Naive thymus-derived CD8-positive, alpha-beta T cell (primary cell): ENCODE data around the gene IFNGR2. TPM values are rescaled to one million over a fixed set of nuclear protein-coding genes. Genes with fewer than 3 reads are reported as not detected.
"Not testable (repeated sequence)": the region's sequence is repeated elsewhere in the genome, so short reads cannot be mapped to it uniquely, and the experiment has no call there.

Source experiments
- ATAC-seq, 2 donors: fragments of 150-1000 bp; cut with Tn5 transposase in 1 of 2; sonication (Bioruptor Pico), chemical (Tn5 transposase) in 1 of 2; 1 replicate in 1 of 2; 2 replicates in 1 of 2; pipeline ENCODE4 v1.10.0; 2021; ENCODE audit warnings: mild to moderate bottlenecking in 2 of 2, moderate library complexity in 2 of 2
- POLR2A ChIA-PET: fragments of 350-600 bp; sonication (Branson Sonifier 250); formaldehyde crosslinking; loops from one replicate; lab custom pipeline; 2021; ENCODE audit warnings: antibody characterized with exemption; lab: Charles Lee
- DNase-seq, 10 donors: peaks; one replicate each; pipeline versions ENCODE4 v3.0.0 to v3.0.0-alpha.2; 2020 to 2022
- H3K27ac Mint-ChIP-seq, 10 donors: one replicate each; pipeline ENCODE4 v1.8.0; 2020 to 2022; ENCODE audit warnings: mild to moderate bottlenecking in 10 of 10, mixed read lengths in 10 of 10, moderate library complexity in 4 of 10, inconsistent platforms in 1 of 10
- H3K27me3 Mint-ChIP-seq, 5 donors: one replicate each; pipeline ENCODE4 v1.8.0; 2021 to 2022; ENCODE audit warnings: mixed read lengths in 5 of 5
- H3K36me3 Mint-ChIP-seq, 3 donors: one replicate each; pipeline ENCODE4 v1.8.0; 2020 to 2022; ENCODE audit warnings: mixed read lengths in 3 of 3, mild to moderate bottlenecking in 2 of 3, inconsistent platforms in 1 of 3
- H3K4me1 Mint-ChIP-seq, 4 donors: one replicate each; pipeline ENCODE4 v1.8.0; 2021 to 2022; ENCODE audit warnings: mixed read lengths in 4 of 4
- H3K4me3 Mint-ChIP-seq, 10 donors: one replicate each; pipeline ENCODE4 v1.8.0; 2020 to 2022; ENCODE audit warnings: mild to moderate bottlenecking in 10 of 10, mixed read lengths in 10 of 10, moderate library complexity in 6 of 10, inconsistent platforms in 1 of 10
- H3K9me3 Mint-ChIP-seq, 9 donors: one replicate each; pipeline ENCODE4 v1.8.0; 2020 to 2022; ENCODE audit warnings: mixed read lengths in 9 of 9, mild to moderate bottlenecking in 3 of 9, inconsistent platforms in 1 of 9, moderate library complexity in 1 of 9
- polyA plus RNA-seq, 3 donors: library from polyadenylated mRNA; unstranded; fragments of 300-500 nt; fragmentation: Illumina TruSeq; gene quantifications; one replicate each; pipeline ENCODE4 v1.2.3, GENCODE V29; 2021
- total RNA-seq, 8 experiments: library from RNA in 2 of 8; stranded (reverse) in 2 of 8; gene quantifications; one replicate each; pipeline ENCODE4 v1.2.3 and lab custom pipeline; 2021 to 2026

The IFNGR2 gene, protein sequence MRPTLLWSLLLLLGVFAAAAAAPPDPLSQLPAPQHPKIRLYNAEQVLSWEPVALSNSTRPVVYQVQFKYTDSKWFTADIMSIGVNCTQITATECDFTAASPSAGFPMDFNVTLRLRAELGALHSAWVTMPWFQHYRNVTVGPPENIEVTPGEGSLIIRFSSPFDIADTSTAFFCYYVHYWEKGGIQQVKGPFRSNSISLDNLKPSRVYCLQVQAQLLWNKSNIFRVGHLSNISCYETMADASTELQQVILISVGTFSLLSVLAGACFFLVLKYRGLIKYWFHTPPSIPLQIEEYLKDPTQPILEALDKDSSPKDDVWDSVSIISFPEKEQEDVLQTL
- total RNA-seq (10 to 100 TPM; 24.4 to 27.8 TPM), polyA plus RNA-seq (10 to 100 TPM; 11.3 to 30.9 (median 23.0) TPM), total RNA-seq (lab: John Stamatoyannopoulos, UW) (24.3 to 44.8 (median 32.4) reads per million in 6 experiments)

DNA sequence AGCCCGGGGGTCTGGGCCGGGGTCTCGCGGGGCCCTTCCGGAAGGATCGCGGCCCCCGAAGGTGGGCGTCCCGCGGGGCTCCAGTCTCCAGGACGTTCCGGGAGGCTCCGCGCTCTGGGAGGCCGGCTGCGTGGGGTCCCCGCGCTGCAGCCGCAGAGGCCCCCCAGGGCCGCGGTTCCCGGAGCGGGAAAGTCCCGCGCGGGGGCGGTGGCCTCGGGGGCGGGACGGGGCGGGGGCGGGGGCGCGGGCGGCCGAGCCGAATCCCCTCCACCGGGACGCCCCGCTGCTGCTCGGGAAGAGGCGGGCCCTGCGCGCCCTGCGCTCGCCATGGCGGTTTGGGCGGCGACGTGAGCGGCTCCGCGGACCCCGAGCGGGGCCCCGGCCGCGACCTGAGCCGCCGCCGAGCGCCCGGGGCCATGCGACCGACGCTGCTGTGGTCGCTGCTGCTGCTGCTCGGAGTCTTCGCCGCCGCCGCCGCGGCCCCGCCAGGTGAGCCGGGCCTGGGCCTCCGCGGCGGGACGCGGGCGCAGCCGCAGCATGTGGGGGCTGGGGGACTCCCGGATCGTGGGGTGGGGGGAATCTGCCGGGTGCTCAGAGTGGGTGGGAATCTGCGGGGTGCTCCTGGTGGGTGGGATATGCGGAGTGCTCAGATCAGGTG is at the start of gene IFNGR2:
Gene IFNGR2, plus strand, starts transcription at position 286 of the 658 bp plus-strand sequence. Its CDS starts 131 bp downstream, at position 417.
- Mint-ChIP-seq H3K36me3 (peaks cover 0 to 7% (median under 1%) of the 10 kb centered on the region in 3 donors), H3K27me3 (peaks cover 0 to 2% (median 0%) of the 10 kb centered on the region in 5 donors), H3K4me1 (peaks cover 17 to 70% (median 48%) of the 10 kb centered on the region in 4 donors), H3K9me3 (no peaks in the 10 kb centered on the region), H3K4me3 (peak within 1 kb of the TSS; percentile 91 to 97 (median 94)), H3K27ac (peak within 1 kb of the TSS; percentile 82 to 96 (median 94))
- peak; percentile 18 to 70 (median 48) for DNase-seq
- peak; percentile 75 to 79 for ATAC-seq
- POLR2A ChIA-PET = interaction anchor here (0.6 to 4.1 kb wide), 7 partner anchors 17 to 78 kb away, joined by 3 to 38 read pairs (median 8); partner anchors contain the start of genes IFNAR1 and TMEM50B

DNA sequence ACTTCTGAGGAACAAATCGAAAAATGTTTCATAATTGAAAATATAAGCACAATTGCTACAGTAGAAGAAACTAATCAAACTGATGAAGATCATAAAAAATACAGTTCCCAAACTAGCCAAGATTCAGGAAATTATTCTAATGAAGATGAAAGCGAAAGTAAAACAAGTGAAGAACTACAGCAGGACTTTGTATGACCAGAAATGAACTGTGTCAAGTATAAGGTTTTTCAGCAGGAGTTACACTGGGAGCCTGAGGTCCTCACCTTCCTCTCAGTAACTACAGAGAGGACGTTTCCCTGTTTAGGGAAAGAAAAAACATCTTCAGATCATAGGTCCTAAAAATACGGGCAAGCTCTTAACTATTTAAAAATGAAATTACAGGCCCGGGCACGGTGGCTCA is 47.9 kb upstream of the IFNGR2 start:
- DNase-seq (no peak), ATAC-seq (no peak)
- Mint-ChIP-seq H3K9me3 (no peaks in the 10 kb centered on the region), H3K27me3 (no peaks in the 10 kb centered on the region), H3K4me3 (no peak overlapping the region), H3K27ac (peak overlapping the region in 6 of 10 donors; percentile 33 to 75 (median 62)), H3K4me1 (peaks cover 3 to 22% (median 14%) of the 10 kb centered on the region in 4 donors), H3K36me3 (peaks cover 0 to 51% (median 5%) of the 10 kb centered on the region in 3 donors)
- POLR2A ChIA-PET = no interaction called here

DNA sequence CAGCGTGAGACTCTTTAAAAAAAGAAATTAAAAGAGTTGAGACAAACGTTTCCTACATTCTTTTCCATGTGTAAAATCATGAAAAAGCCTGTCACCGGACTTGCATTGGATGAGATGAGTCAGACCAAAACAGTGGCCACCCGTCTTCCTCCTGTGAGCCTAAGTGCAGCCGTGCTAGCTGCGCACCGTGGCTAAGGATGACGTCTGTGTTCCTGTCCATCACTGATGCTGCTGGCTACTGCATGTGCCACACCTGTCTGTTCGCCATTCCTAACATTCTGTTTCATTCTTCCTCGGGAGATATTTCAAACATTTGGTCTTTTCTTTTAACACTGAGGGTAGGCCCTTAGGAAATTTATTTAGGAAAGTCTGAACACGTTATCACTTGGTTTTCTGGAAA is 47.2 kb upstream of the IFNGR2 start:
- Mint-ChIP-seq H3K27me3 (no peaks in the 10 kb centered on the region), H3K4me1 (peaks cover 2 to 21% (median 12%) of the 10 kb centered on the region in 4 donors), H3K4me3 (no peak overlapping the region), H3K27ac (peak overlapping the region in 4 of 10 donors; percentile 11 to 59 (median 44)), H3K9me3 (no peaks in the 10 kb centered on the region), H3K36me3 (peaks cover 0 to 46% (median 5%) of the 10 kb centered on the region in 3 donors)
- DNase-seq = no peak
- POLR2A ChIA-PET = interaction anchor here (0.7 kb wide), 2 partner anchors 118 to 775 kb away, joined by 3 to 4 read pairs; no protein-coding TSS in a partner anchor
- no peak for ATAC-seq

GRCh38 chr21:33357177-33357576 is 46.0 kb upstream of the IFNGR2 start:
- Mint-ChIP-seq H3K4me1 (peaks cover 11 to 29% (median 18%) of the 10 kb centered on the region in 4 donors), H3K36me3 (peaks cover 0 to 38% (median 5%) of the 10 kb centered on the region in 3 donors), H3K27ac (peak overlapping the region in 3 of 10 donors; percentile 0 to 67 (median 22)), H3K9me3 (no peaks in the 10 kb centered on the region), H3K27me3 (peaks cover 0 to 3% (median 0%) of the 10 kb centered on the region in 5 donors), H3K4me3 (no peak overlapping the region)
- ATAC-seq (no peak), DNase-seq (no peak)
- POLR2A ChIA-PET = no interaction called here

- peaks cover 0 to 3% (median 0%) of the 10 kb centered on the region in 5 donors for H3K27me3 Mint-ChIP-seq
- H3K4me3 Mint-ChIP-seq = no peak overlapping the region
- H3K4me1 Mint-ChIP-seq = peaks cover 10 to 46% (median 24%) of the 10 kb centered on the region in 4 donors
- no peaks in the 10 kb centered on the region for H3K9me3 Mint-ChIP-seq
- H3K27ac Mint-ChIP-seq = peak overlapping the region in 5 of 10 donors; percentile 46 to 86 (median 65)
- ATAC-seq (no peak), DNase-seq (no peak)
- POLR2A ChIA-PET = interaction anchor here (5.3 kb wide), 1 partner anchor 34 kb away, joined by 75 read pairs; the partner anchor contains the start of gene IFNAR1
- peaks cover 0 to 26% (median 2%) of the 10 kb centered on the region in 3 donors for H3K36me3 Mint-ChIP-seq
Observed at GRCh38 chr21:33359446-33359845, 43.8 kb upstream of the IFNGR2 start.

DNA sequence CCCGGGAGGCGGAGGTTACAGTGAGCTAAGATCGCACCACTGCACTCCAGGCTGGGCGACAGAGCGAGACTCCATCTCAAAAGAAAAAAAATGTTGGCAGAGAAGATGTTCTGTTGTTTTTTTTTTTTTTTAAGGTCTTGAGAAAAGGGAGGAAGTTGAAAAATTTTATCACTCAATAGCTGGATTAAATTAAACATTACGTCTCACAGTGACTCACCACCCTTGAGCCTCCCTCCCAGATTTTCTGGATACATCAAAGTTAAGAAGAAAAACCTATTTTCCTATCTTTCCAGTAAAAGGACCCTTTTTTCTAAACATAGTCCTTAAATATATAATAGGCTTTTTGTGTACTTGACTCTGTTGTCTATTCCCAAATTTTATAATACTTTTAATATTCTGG is 42.9 kb upstream of the IFNGR2 start:
- no peak for ATAC-seq
- no peak for DNase-seq
- H3K27me3 Mint-ChIP-seq = peaks cover 0 to 3% (median 0%) of the 10 kb centered on the region in 5 donors
- H3K4me1 Mint-ChIP-seq = peaks cover 10 to 46% (median 21%) of the 10 kb centered on the region in 4 donors
- POLR2A ChIA-PET = interaction anchor here (0.6 to 5.3 kb wide), 11 partner anchors 9 to 759 kb away, joined by 3 to 75 read pairs (median 7); partner anchors contain the start of genes IFNAR1 and IFNGR2
- H3K9me3 Mint-ChIP-seq = no peaks in the 10 kb centered on the region
- peaks cover 0 to 19% (median under 1%) of the 10 kb centered on the region in 3 donors for H3K36me3 Mint-ChIP-seq
- peak overlapping the region in 6 of 10 donors; percentile 33 to 92 (median 84) for H3K27ac Mint-ChIP-seq
- H3K4me3 Mint-ChIP-seq = peak overlapping the region in 1 of 10 donors; percentile 72

GRCh38 chr21:33360881-33361602 is 42.2 kb upstream of the IFNGR2 start:
- POLR2A ChIA-PET = interaction anchor here (0.6 to 5.3 kb wide), 45 partner anchors 10 to 760 kb away, joined by 3 to 75 read pairs (median 6); partner anchors contain the start of genes DNAJC28, DONSON, IFNAR1 and IFNGR2
- Mint-ChIP-seq H3K36me3 (peaks cover 0 to 12% (median 0%) of the 10 kb centered on the region in 3 donors), H3K4me1 (peaks cover 10 to 44% (median 20%) of the 10 kb centered on the region in 4 donors), H3K27ac (peak overlapping the region; percentile 86 to 99 (median 94)), H3K4me3 (peak overlapping the region; percentile 72 to 92 (median 90)), H3K27me3 (peaks cover 0 to 3% (median 0%) of the 10 kb centered on the region in 5 donors), H3K9me3 (no peaks in the 10 kb centered on the region)
- ATAC-seq = peak; percentile 70
- peak; percentile 71 to 89 (median 85) for DNase-seq

DNA sequence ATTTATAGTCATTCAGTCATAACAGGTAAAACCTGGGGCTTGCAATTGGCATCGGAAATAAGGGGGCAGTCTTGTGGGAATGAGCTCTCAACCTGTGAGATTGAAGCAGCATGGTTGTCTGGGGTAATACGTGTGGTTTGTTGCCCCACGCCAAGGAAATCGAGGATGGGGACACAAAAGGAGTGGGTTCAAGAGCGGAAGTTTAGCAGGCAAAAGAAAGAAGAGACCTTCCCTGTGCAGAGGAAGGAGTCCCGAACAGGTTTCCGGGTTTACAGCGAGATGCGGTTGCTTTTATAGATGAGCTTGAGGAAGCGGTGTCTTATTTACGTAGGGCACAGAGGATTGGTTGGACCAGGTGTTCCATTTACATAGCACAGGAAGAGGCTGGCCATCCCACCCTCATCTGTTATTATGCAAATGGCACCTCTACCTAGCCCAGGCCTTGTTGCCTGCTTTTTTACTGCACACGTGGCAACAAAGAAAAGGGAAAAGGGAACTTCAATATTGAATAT is 41.1 kb upstream of the IFNGR2 start:
- Mint-ChIP-seq H3K27me3 (peaks cover 0 to 3% (median 0%) of the 10 kb centered on the region in 5 donors), H3K9me3 (peaks cover 0 to 11% (median 6%) of the 10 kb centered on the region in 9 donors), H3K36me3 (peaks cover 1 to 6% (median 2%) of the 10 kb centered on the region in 3 donors), H3K4me1 (peaks cover 10 to 44% (median 20%) of the 10 kb centered on the region in 4 donors), H3K27ac (peak overlapping the region; percentile 86 to 99 (median 94)), H3K4me3 (peak overlapping the region; percentile 72 to 92 (median 90))
- peak; percentile 79 to 85 for ATAC-seq
- POLR2A ChIA-PET = interaction anchor here (0.6 to 5.3 kb wide), 45 partner anchors 9 to 591 kb away, joined by 3 to 75 read pairs (median 6); partner anchors contain the start of genes DNAJC28, DONSON, IFNAR1 and IFNGR2
- peak; percentile 50 to 90 (median 80) for DNase-seq

- H3K27me3 Mint-ChIP-seq, H3K4me3 Mint-ChIP-seq, ATAC-seq, H3K27ac Mint-ChIP-seq, H3K36me3 Mint-ChIP-seq, DNase-seq: not testable (repeated sequence)
- H3K9me3 Mint-ChIP-seq = peaks cover 0 to 26% (median 14%) of the 10 kb centered on the region in 9 donors
- POLR2A ChIA-PET = interaction anchor here (0.6 to 1.0 kb wide), 3 partner anchors 126 to 569 kb away, joined by 3 read pairs; no protein-coding TSS in a partner anchor
- H3K4me1 Mint-ChIP-seq = peaks cover 12 to 50% (median 20%) of the 10 kb centered on the region in 4 donors
Observed at GRCh38 chr21:33363911-33364609, 39.2 kb upstream of the IFNGR2 start.

DNA sequence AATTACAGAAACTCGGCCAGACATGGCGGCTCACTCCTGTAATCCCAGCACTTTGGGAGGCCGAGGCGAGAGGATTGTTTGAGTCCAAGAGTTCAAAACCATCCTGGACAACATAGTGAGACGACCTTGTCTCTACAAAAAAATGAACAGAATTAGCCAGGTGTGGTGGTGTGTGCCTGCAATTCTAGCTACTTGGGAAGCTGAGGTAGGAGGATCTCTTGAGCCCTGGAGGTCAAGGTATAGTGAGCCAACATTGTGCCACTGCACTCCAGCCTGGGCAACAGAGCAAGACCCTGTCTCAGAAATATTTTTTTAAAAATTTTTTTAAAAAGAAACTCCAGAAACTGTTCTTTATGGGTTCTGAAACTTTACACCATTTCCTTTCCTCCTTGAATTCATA is 38.4 kb upstream of the IFNGR2 start:
- Mint-ChIP-seq H3K27me3 (peaks cover 0 to 3% (median 0%) of the 10 kb centered on the region in 5 donors), H3K36me3 (peaks cover 0 to 8% (median 7%) of the 10 kb centered on the region in 3 donors), H3K27ac (no peak overlapping the region), H3K4me3 (no peak overlapping the region), H3K9me3 (peaks cover 0 to 26% (median 14%) of the 10 kb centered on the region in 9 donors), H3K4me1 (peaks cover 12 to 51% (median 20%) of the 10 kb centered on the region in 4 donors)
- POLR2A ChIA-PET = no interaction called here
- ATAC-seq = no peak
- DNase-seq = no peak
